HG03457 (cell line): ENCODE data around the gene CDC37.

ENCODE experiments used
- ATAC-seq: cut with Tn5 transposase; IDR thresholded peaks from one replicate; pipeline ENCODE4 v1.9.1; 2021; ENCODE audit warnings: moderate number of reproducible peaks; ENCODE audit not compliant: unreplicated experiment

CDC37 gene

GRCh38 chr19:10363789-10364281 lies 39.5 kb downstream of the CDC37 start:
- ATAC-seq, result no peak

- no peak for ATAC-seq
These were observed 41.1 kb downstream of the CDC37 start for GRCh38 chr19:10362259-10362658.

GRCh38 chr19:10361569-10362011 lies 41.8 kb downstream of the CDC37 start:
- no peak for ATAC-seq

GRCh38 chr19:10356431-10356830 lies 46.9 kb downstream of the CDC37 start:
- ATAC-seq, result no peak

- ATAC-seq, result no peak
These were observed 49.5 kb downstream of the CDC37 start for GRCh38 chr19:10353793-10354391.

GRCh38 chr19:10352764-10353671 lies 50.3 kb downstream of the CDC37 start:
- no peak for ATAC-seq

DNA sequence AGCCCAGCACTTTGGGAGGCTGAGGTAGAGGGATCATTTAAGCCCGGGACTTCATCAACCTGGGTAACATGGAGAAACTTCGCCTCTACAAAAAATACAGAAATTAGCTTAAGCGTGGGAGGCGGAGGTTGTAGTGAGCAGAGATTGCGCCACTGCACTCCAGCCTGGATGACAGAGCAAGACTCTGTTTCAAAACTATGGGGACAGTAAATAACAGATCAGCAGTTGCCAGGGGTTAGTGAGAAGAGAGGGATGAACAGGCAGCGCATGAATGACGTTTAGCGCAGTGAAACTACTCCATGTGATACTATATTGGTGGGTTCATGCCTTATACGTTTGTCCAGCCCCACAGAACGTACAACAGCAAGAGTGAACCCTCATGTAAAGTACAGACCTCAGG lies 56.8 kb downstream of the CDC37 start:
- ATAC-seq, result no peak

DNA sequence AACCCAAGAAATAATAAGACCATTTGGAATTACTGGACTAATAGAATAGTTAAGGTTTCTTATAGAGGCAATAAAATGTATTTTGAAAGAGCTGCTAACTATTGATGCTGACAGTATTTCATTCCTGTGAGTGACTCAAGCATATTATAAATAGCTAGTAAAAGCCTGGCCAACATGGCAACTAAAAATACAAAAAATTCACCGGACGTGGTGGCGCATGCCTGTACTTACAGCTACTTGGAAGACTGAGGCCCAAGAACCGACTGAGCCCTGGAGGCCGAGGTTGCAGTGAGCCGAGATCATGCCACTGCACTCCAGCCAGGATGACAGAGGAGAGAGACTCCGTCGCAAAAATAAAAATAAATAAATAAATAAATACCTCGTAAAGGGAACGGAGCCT lies 58.6 kb downstream of the CDC37 start:
- no peak for ATAC-seq

DNA sequence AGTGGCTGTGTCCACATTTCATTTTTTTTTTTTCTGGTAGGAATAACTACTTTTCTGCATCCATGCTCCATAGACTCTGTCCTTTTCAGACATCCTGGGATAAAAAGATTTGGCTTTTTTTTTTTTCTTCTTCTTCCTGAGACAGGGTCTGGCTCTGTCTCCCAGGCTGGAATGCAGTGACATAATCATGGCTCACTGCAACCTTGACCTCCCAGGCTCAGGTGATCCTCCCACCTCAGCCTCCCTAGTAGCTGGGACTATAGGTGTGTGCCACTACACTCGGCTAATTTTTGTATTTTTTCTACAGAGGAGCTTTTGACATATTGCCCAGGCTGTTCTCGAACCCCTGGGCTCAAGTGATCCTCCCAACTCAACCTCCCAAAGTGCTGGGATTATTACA lies 59.8 kb downstream of the CDC37 start:
- ATAC-seq, result no peak
